Measurements from ENCODE around the gene FCAR.
"Not testable (repeated sequence)": the region's sequence is repeated elsewhere in the genome, so short reads cannot be mapped to it uniquely, and the experiment has no call there.

The FCAR gene

DNA sequence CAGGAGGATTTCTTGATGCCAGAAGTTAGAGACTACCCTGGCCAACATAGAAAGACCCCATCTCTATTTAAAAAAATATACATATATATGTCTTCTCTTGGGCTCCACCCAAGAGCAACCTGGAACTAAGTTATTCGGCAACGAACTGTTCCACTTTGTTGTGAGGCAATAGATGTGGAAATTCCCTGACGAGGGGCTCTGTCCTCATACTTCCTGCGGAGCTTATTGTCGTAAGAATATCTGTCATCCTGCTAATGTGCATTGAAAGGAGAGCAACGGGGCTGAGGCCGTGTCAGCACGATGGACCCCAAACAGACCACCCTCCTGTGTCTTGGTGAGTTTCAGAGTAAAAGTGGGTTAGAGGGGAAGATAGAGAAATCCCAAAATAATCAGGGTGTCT lies at the start of gene FCAR:
Gene FCAR, plus strand, starts transcription at position 246 of the 400 bp plus-strand sequence. Its CDS starts 55 bp downstream, at position 301.
- FAIRE-seq = no peak
- no peak for DNase-seq (ENCODE audit: extremely low spot score, insufficient read length, low read depth)

DNA sequence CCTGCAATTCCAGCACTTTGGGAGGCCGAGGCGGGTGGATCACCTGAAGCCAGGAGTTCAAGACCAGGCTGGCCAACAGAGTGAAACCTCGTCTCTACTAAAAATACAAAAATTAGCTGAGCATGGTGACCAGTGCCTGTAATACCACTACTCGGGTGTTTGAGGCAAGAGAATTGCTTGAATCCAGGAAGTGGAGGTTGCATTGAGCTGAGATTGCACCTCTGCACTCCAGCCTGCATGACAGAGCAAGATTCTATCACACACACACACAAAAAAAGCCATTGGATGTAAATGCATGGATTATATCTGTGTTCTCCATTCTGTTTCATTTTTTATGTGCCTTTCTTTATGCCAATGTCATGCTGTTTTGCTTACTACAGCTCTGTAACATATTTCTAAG lies 49.6 kb upstream of the FCAR start:
- FAIRE-seq; DNase-seq (ENCODE audit: extremely low spot score, insufficient read length, low read depth): not testable (repeated sequence)

DNA sequence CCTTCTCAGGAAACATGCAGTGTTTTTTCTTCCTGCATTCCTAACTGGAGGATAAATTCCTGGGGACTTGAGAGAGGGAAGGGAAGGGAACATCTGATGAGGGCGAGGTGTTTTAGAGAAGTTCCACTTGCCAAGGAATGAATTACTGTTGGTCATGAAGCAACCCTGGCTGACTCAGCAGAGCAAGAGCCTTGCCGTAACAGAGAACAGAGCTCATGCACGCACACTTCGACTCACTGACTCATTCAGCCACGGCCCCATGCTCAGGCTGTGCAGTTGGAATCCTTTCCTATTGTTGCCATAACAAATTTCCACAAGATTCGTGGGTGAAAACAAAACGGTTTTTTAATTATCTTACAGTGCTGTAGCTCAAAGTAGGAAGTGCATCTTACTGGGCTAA lies 48.7 kb upstream of the FCAR start:
- not testable (repeated sequence) for FAIRE-seq; DNase-seq (ENCODE audit: extremely low spot score, insufficient read length, low read depth)

DNA sequence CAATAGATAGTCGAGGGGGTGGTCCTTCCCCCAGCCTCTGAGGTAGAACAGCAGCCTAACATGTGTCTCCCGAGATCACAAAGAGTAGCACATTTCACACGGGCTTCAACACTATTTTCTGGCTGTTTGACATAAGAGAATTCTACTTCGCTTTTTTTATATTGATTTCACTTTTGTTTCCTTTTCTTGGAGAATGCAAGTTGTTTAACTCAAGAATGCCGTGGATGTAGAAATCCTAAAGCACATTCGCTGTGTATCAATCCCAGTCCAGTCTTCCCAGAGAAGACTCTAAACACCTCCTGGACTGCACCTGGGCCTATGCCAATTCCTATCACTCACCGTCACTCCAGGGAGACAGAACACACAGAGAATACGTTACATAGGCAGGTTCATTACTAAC lies 46.0 kb upstream of the FCAR start:
- DNase-seq (ENCODE audit: extremely low spot score, insufficient read length, low read depth); FAIRE-seq: not testable (repeated sequence)

DNA sequence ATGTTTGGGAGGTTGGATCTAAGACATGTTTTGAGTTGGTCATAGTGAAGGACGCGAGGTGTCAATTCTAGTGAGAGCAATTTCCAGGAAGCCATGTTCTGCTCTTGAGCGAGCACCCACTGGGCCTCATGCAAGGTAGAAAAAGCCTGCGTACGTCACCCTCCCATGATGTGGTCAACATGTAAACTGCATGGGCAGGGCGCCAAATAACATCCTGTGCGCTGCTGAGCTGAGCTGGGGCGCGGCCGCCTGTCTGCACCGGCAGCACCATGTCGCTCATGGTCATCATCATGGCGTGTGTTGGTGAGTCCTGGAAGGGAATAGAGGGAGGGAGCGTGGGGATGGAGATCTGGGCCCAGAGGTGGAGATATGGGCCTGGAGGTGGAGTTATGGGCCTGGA lies 41.5 kb upstream of the FCAR start, which contains the start of gene KIR2DS4:
Gene KIR2DS4, plus strand, starts transcription at position 181 of the 400 bp plus-strand sequence.
- FAIRE-seq; DNase-seq (ENCODE audit: extremely low spot score, insufficient read length, low read depth): not testable (repeated sequence)

DNA sequence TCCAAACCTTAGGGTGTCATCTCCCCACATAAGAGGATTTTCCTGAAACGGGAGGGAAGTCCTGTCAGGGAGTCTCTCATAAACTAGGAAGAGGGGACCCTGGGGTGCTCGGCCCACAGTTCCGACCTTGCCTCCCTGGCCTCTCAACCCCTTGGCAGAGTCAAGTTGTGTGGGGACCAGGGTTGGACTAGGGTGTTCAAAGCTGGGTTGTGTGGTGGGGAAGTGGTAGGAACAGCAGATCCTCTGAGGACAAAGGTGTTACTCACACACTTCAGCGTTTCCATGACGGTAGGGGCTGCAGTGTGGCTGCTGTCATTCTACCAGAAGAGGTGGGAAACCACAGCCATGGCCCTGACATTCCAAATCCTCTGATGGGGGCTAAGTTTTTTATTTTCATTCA lies 38.9 kb upstream of the FCAR start:
- DNase-seq (ENCODE audit: extremely low spot score, insufficient read length, low read depth); FAIRE-seq: not testable (repeated sequence)

DNA sequence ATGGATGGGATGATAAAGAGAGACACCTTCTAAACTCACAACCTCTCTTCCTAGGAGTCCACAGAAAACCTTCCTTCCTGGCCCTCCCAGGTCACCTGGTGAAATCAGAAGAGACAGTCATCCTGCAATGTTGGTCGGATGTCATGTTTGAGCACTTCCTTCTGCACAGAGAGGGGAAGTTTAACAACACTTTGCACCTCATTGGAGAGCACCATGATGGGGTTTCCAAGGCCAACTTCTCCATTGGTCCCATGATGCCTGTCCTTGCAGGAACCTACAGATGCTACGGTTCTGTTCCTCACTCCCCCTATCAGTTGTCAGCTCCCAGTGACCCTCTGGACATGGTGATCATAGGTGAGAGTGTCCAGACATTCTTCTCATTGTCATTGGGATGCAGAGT lies 36.5 kb upstream of the FCAR start:
- not testable (repeated sequence) for FAIRE-seq

DNA sequence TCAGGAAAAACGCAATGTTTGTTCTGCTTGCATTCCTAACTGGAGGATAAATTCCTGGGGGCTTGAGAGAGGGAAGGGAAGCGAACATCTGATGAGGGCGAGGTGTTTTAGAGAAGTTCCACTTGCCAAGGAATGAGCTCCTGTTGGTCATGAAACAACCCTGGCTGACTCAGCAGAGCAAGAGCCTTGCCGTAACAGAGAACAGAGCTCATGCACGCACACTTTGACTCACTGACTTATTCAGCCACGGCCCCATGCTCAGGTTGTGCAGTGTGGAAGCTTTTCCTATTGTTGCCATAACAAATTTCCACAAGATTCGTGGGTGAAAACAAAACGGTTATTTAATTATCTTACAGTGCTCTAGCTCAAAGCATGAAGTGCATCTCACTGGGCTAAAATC lies 30.9 kb upstream of the FCAR start:
- not testable (repeated sequence) for FAIRE-seq

More for the DNA sequence above, 36.5 kb upstream of the FCAR start:
- DNase-seq (ENCODE audit: extremely low spot score, insufficient read length, low read depth) = not testable (repeated sequence)

DNA sequence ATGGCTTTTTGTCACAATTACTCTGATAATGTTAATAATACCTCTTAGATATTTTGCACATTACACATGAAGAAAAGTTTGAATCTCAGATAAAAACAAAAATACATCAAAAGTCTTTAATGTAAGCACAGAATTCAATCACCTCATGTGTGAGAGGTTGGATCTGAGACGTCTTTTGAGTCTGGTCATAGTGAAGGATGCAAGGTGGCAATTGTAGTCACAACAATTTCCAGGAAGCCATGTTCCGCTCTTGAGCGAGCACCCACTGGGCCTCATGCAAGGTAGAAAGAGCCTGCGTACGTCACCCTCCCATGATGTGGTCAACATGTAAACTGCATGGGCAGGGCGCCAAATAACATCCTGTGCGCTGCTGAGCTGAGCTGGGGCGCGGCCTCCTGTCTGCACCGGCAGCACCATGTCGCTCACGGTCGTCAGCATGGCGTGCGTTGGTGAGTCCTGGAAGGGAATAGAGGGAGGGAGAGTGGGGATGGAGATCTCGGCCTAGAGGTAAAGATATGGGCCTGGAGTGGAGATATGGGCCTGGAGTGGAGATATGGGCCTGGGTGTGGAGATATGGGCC lies 23.9 kb upstream of the FCAR start, which contains the start of gene KIR3DL2:
Gene KIR3DL2, plus strand, starts transcription at position 383 of the 580 bp plus-strand sequence. Its CDS starts 33 bp downstream, at position 416.
- DNase-seq (ENCODE audit: extremely low spot score, insufficient read length, low read depth); FAIRE-seq: not testable (repeated sequence)

More for the DNA sequence above, 30.9 kb upstream of the FCAR start:
- not testable (repeated sequence) for DNase-seq (ENCODE audit: extremely low spot score, insufficient read length, low read depth)

DNA sequence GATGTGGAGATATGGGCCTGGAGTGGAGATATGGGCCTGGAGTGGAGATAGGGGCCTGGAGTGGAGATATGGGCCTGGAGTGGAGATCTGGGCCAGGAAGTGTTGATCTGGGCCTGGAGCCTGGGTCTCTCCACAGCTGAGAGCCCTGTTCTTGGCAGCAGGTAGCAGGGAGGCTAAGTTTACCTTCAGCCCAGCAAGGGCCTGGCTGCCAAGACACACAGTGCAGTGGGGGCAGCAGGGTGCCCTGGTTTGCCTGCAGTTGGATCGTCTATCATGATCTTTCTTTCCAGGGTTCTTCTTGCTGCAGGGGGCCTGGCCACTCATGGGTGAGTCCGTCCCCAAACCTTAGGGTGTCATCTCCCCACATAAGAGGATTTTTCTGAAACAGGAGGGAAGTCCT lies 23.1 kb upstream of the FCAR start:
- DNase-seq (ENCODE audit: extremely low spot score, insufficient read length, low read depth) (no peak), FAIRE-seq (no peak)

DNA sequence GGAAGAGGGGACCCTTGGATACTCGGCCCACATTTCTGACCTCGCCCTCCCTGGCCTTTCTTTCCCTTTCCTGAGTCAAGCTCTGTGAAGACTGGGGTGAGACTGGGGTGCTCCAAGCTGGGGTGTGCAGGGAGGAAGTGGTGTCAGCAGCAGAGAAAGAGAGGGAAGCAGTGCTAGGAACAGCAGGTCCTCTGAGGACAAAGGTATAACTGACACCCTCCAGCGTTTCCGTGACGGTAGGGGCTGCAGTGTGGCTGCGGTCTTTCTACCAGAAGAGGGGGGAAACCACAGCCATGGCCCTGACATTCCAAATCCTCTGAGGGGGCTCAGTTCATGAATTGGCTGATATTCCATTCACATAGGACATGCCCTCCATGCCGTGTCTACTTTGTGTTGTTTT lies 22.7 kb upstream of the FCAR start:
- no peak for DNase-seq (ENCODE audit: extremely low spot score, insufficient read length, low read depth)
- FAIRE-seq = no peak

DNA sequence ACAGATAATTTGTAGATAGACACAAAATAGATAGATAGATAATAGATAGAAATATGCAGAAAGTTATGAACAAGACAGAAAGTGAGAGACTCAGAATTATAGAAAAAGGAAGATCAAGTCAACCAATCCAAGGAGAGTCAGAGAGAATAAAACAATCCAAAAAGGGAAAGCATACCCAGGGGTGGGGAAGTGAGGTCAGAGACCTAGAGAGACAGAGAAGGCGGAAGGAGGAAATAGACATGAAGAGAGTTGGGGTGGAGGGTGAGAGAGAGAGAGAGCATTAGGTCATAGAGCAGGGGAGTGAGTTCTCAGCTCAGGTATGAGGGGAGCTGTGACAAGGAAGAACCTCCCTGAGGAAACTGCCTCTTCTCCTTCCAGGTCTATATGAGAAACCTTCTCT lies 18.8 kb upstream of the FCAR start:
- not testable (repeated sequence) for DNase-seq (ENCODE audit: extremely low spot score, insufficient read length, low read depth); FAIRE-seq

DNA sequence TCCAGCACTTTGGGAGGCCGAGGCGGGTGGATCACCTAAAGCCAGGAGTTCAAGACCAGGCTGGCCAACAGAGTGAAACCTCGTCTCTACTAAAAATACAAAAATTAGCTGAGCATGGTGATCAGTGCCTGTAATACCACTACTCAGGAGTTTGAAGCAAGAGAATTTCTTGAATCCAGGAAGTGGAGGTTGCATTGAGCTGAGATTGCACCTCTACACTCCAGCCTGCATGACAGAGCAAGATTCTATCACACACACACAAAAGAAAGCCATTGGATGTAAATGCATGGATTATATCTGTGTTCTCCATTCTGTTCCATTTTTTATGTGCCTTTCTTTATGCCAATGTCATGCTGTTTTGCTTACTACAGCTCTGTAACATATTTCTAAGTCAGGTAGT lies 15.6 kb upstream of the FCAR start:
- FAIRE-seq; DNase-seq (ENCODE audit: extremely low spot score, insufficient read length, low read depth): not testable (repeated sequence)

DNA sequence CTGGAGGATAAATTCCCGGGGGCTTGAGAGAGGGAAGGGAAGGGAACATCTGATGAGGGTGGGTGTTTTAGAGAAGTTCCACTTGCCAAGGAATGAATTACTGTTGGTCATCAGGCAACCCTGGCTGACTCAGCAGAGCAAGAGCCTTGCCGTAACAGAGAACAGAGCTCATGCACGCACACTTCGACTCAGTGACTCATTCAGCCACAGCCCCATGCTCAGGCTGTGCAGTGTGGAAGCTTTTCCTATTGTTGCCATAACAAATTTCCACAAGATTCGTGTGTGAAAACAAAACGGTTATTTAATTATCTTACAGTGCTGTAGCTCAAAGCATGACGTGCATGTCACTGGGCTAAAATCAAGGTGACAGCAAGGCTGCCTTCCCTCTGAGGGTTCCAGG lies 14.6 kb upstream of the FCAR start:
- not testable (repeated sequence) for FAIRE-seq; DNase-seq (ENCODE audit: extremely low spot score, insufficient read length, low read depth)

DNA sequence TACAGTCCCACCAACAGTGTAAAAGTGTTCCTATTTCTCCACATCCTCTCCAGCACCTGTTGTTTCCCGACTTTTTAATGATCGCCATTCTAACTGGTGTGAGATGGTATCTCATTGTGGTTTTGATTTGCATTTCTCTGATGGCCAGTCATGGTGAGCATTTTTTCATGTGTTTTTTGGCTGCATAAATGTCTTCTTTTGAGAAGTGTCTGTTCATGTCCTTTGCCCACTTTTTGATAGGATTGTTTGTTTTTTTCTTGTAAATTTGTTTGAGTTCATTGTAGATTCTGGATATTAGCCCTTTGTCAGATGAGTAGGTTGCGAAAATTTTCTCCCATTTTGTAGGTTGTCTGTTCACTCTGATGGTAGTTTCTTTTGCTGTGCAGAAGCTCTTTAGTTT lies 10.6 kb upstream of the FCAR start:
- not testable (repeated sequence) for DNase-seq (ENCODE audit: extremely low spot score, insufficient read length, low read depth); FAIRE-seq

DNA sequence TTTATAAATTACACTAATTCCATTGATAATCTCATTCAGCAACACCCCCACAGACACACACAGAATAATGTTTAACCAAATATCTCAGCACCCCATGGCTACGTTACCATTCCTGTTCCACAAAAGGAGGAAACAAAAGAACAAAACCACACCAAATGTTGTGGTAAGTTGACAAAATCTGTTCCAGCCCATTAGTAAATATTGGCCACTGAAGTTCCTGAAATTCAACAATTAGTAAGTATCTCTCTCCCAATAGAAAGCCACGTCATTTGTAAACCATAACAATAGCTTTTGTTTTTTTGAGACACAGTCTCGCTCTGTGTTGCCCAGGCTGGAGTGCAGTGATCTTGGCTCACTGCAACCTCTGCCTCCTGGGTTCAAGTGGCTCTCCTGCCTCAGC lies 2.3 kb upstream of the FCAR start:
- FAIRE-seq (no peak), DNase-seq (ENCODE audit: extremely low spot score, insufficient read length, low read depth) (no peak)

DNA sequence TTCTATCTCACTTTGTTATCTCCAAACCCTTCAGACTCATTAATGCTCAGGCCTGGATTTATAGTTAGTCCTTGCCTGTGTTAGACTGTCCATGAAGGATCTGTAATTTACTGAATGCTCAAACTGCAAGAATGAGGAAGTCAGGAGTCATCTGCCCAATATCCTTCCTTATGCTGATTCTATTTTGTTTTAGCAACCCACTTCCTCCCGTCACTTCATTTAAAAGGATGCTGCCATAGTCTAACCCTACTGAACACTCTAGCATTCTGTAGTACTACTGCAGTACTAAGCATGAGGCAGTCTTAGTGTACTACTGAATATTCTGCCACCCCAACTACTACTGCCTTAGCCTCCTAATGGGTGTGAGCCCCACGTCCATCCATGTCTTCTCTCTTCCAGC lies 1.5 kb downstream of the FCAR start:
- DNase-seq (ENCODE audit: extremely low spot score, insufficient read length, low read depth) = no peak
- no peak for FAIRE-seq

DNA sequence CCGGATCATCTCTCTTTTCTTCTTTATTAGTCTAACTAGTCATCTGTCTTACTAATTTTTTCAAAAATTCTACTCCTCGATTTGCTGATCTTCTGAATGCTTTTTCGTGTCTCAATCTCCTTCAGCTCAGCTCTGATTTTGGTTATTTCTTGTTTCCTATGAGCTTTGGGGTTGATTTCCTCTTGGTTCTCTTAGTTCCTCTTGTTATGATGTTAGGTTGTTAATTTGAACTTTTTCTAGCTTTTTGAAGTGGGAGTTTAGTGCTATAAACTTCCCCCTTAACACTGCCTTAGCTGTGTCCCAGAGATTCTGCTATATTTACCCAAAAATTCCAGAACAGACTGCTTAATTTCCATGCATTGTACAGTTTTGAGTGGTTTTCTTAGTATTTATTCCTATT lies 3.4 kb downstream of the FCAR start:
- no peak for DNase-seq (ENCODE audit: extremely low spot score, insufficient read length, low read depth)
- no peak for FAIRE-seq

DNA sequence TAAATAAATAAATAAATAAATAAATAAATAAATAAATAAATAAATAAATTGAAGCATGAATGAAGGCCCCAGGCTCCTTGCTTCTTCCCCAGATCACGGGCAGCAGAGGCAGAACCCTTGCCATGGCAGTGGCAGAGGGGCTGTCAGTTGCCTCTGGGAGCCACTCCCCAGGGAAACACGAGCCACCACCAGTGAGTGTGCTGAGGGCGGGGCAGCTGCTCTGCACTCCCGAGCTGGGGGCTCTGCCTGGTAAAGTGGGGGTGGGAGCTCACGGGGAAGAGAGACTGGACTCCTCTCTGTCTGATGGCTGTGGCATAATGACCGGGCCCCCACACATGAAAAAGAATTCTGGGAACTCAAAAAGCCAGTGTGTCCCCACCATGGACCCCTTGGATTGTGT lies 7.8 kb downstream of the FCAR start:
- no peak for DNase-seq (ENCODE audit: extremely low spot score, insufficient read length, low read depth)
- FAIRE-seq = no peak

DNA sequence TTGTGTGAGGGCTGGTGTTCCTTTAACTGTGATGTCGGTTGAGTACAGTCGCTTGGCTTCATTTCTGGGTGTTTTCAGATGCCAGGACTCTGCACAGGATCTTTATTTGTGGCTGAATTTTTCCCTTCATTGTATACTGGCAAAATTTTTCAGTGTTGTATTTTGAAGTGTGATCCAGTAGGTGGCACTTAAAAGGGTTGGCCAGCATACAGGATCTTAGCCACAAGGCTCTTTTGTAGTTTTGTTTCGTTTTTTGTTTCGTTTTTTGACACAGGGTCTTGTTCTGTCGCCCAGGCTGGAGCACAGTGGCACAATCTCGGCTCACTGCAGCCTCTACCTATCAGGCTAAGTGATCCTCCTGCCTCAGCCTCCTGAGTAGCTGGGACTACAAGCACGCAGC lies 8.7 kb downstream of the FCAR start:
- DNase-seq (ENCODE audit: extremely low spot score, insufficient read length, low read depth) (peak; percentile 15), FAIRE-seq (peak; percentile 85)

DNA sequence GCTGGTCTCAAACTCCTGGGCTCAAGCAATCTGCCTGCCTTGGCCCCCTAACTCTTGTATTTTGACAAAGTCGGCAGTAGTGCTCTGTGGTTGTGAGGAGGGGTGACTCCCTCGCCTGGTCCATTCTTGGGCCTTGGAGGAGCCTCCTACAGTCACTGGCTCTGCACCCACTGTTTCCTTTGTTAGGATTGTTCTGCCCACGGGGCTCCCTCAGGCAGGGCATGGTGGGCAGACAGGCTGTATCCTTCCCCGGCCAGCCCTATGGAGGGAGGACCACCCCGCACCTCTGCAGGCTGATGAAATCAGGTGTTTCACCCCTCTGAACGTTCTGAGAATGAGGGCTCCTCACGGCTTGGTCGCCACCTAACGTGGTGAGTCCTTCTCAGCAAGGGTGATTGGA lies 9.2 kb downstream of the FCAR start:
- FAIRE-seq = no peak
- DNase-seq (ENCODE audit: extremely low spot score, insufficient read length, low read depth) = no peak

DNA sequence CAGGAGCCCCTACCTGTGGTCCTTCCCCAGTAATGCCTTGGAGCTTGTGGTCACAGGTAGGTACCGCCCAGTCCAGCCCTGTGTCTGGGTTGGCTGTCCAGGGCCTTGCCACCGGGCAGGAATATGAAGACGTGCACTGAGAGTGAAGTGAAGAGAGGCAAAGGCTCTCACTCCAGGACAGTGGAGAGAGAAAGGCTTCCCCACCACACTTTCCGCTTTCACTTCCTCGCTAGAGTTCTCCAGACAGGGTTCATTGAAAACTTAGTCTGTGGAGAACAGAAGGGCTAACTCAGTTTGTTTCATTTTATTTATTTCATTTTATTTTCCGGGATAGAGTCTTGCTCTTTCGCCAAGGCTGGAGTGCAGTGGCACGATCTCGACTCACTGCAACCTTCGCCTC lies 14.2 kb downstream of the FCAR start:
- DNase-seq (ENCODE audit: extremely low spot score, insufficient read length, low read depth) = no peak
- FAIRE-seq = no peak
